NCI-H1417 treated with DMSO at 0.1 percent for 48 hours (cell line): ENCODE results near the gene SIL1.
"Not testable (repeated sequence)": the region's sequence is repeated elsewhere in the genome, so short reads cannot be mapped to it uniquely, and the experiment has no call there.

ENCODE experiments used
- DNase-seq: peaks from one replicate; lab custom pipeline; 2025; lab: John Stamatoyannopoulos, UW

Gene SIL1

GRCh38 chr5:139068494-139069151 is 129.5 kb downstream of the SIL1 start:
- no peak for DNase-seq

DNA sequence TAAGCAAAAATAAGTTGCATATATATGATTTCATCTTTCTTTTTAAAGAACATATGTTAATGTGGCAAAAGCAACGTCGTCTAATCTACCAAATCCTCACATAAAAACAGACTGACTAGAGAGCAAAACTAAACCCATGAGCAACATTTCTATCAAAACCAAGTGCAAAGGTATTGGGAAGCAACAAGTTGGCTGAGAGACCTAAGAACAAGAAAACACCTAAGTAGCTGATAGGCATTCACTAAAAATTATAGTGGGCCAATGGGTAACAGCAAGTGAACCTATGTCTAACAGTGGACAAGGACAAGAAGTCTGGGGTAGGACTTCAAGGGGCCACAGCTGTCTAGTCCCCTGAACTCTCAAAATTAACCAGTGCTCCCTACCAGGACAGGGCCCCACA is 130.1 kb downstream of the SIL1 start:
- no peak for DNase-seq

GRCh38 chr5:139065306-139065705 is 132.9 kb downstream of the SIL1 start:
- no peak for DNase-seq

- DNase-seq = no peak
Measured at GRCh38 chr5:139064613-139065012, 133.6 kb downstream of the SIL1 start.

- peak; percentile 16 for DNase-seq
Measured at GRCh38 chr5:139063664-139064054, 134.5 kb downstream of the SIL1 start.

- no peak for DNase-seq
Measured at GRCh38 chr5:139062910-139063663, 135.1 kb downstream of the SIL1 start.

DNA sequence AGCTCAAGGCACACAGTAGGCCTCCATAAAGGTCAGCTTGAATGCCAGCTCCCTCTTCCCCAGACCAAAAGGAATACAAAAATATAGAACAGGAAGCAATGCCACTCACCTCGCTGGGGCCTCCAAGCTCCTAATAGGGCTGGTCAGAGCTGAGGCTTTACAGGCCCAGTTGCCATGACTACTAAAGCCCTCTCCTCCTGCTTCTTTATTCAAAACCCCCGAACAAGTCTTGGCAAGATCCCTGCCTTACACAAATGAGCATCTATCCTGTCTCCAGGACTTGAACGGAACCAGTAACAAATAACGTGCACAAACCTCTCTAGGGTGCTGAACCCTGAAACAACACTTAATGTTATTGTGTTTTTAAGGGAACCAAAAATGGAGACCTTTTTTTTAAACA is 136.3 kb downstream of the SIL1 start:
- no peak for DNase-seq

- DNase-seq = no peak
Measured at GRCh38 chr5:139061274-139061673, 136.9 kb downstream of the SIL1 start.

GRCh38 chr5:139058121-139058520 is 140.0 kb downstream of the SIL1 start:
- no peak for DNase-seq

DNA sequence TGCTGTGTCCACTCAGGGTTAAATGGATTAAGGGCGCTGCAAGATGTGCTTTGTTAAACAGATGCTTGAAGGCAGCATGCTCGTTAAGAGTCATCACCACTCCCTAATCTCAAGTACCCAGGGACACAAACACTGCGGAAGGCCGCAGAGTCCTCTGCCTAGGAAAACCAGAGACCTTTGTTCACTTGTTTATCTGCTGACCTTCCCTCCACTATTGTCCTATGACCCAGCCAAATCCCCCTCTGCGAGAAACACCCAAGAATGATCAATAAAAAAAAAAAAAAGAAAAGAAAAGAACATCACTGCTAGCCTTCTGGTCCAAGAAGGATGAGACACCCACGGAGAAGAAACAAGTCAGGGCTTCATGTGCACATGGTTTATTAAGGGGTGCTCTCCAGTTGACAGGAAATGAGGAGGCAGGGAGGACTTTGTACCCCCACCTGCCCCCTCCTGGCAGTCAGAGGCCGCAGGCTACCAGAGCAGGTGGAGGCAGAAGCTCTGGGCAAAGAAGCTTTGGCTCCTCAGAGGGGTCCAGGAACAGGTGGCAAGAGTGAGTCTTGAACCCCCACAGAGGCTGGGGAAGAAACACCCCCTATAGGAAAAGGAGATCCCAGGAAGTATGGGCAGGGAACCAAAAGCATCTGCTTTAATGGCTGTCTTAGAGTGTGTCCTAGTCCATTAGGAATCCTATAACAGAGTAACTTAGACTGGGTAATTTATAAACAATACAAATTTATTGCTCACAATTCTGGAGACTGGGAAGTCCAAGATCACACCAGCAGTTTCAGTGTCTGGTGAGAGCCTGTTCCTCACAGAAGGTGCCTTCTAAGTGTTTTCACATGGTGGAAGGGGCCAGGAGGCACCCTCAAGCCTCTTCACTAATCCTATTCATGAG is 140.9 kb downstream of the SIL1 start:
- DNase-seq = not testable (repeated sequence)

- DNase-seq = no peak
Measured at GRCh38 chr5:139052975-139053374, 145.2 kb downstream of the SIL1 start.

DNA sequence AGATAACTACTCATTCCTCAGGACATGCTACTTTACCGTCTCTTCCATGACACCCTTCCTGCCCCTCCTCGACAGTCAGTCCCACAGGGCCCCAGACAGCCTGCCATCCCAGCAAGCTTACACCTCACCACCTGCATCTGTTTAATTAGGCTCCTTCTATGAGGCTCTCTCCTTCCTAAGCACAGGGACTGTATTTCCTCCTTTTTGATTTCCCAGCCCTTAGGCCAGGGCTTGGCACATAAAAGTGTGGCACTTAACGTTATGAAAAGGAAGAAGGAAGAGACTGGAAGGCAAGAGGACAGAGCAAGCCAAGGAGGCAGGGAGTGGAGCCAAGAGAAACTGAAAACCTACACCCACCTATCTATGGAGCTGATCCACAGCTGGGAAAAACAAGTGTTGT is 146.8 kb downstream of the SIL1 start:
- DNase-seq = no peak

DNA sequence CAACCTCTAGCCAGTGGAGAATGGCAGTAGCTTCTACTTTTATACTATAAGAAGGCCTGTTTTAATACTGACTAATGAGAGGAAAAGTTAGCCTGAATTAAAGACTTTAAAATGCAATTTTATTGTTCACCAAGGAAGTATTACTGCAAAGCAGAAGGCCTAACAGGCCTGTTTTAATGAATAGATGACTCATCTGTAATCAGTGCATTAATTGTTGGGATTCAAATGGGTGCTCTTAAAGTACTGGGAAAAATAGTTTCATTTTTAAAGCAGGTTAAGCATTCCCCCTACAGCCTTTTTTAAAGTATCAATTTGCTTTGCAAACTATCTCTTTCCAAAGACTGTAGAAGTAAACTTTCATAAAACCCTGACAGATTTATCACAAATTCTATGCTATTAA is 147.7 kb downstream of the SIL1 start:
- DNase-seq = no peak

DNA sequence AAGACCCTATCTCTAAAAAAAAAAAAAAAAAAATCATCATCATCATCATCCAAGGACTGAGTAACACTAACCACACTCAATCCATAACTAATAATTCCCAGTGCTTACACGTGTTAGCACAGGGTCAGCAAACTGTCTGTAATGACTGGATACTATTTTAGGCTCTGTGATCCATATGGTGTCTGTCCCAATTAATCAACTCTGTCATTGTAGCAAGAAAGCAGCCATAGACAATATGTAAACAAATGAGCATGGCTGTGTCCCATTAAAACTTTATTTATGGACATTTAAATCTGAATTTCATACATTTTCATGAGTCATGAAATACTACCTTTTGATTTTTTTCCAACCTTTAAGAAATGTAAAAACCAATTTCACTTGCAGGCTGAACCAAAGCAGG is 148.4 kb downstream of the SIL1 start:
- DNase-seq = no peak

- DNase-seq = no peak
Measured at GRCh38 chr5:139046551-139046950, 151.6 kb downstream of the SIL1 start.

DNA sequence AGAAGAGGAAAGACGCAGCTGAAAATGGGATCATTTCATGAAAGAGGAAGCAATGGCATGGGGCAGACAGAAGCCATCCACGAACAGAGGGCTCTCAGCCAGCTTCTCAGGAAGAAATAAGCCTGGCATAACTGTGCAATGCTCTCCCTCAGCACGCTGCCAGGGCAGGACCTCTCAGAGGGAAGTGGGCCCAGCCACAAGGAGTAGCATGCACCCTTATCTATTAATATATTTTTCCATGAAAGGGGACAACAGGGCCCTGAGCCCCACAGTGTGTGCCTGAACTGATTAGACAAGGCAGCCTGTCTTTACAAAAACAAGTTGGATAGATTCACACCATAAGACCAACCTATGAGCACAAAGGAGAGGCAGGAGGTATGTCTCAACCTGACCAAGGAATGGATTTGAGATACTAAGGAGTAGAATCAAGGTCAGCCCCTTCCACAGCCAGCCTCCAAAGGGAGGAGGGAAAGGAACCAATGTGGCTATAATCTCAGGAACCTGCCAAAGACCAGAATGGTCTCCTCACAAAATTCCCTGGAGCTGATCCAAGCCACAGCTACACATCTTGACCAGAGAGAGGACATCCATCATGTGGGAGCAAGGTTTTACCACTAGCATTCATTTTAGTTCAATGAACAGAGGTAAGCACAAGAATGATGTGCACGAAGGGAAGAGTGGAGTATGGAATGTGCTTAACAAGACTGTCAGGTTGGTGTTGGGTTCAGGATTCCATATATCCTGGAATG is 154.8 kb downstream of the SIL1 start:
- DNase-seq = no peak

DNA sequence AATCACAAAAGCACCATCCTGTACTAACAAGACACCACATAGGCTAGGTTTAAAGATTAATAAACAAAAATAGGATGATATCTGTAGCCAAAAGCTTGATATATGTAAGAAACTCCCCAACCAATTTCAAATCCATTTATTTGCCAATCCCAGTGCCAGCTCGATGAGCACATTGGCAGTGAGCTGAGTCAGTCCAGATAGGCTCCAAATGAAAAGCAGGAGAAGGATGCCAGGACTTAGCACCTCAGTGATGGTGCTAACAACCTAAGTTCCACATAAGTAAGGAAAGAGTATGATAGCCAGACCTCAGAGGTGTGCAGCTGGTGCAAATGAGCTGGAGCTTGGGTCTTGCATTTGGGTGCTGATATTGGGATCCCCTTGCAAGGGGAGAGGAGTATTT is 158.1 kb downstream of the SIL1 start:
- no peak for DNase-seq

- DNase-seq = no peak
Measured at GRCh38 chr5:139038613-139039305, 159.4 kb downstream of the SIL1 start.

- DNase-seq = no peak
Measured at GRCh38 chr5:139037732-139038131, 160.4 kb downstream of the SIL1 start.

DNA sequence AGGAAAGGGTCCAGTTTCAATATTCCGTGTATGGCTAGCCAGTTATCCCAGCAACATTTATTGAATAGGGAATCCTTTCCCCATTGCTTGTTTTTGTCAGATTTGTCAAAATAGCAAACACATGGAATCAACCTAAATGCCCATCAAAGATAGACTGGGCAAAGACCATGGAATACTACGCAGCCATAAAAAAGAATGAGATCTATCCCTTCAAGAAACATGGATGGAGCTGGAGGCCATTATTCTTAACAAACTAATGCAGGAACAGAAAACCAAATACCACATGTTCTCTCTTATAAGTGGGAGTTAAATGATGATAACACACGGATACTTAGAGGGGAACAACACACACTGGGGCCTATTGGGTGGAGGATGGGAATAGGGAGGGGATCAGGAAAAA is 161.8 kb downstream of the SIL1 start:
- not testable (repeated sequence) for DNase-seq

DNA sequence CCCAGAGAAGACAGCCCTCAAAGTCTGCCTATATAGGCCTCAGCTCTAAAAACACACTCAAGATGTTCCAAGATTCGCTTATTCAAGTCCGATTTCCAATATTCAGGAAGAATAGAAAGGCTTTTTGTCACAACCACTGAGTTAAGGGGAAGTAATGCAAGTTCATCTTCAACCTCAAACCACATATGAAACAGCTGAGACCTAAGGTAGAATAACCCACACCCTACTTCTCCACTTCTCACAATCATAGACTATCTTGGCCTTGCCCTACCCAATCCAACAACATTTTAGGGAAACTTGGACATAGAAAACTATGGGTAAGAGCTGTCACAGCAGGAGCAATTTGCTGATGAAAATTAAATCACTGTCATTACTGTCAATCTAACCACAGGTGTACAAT is 171.0 kb downstream of the SIL1 start:
- no peak for DNase-seq
